Measurements from ENCODE around the gene IL11. TPM values are rescaled to one million over a fixed set of nuclear protein-coding genes. Genes with fewer than 3 reads are reported as not detected.

The IL11 gene
- polyA plus RNA-seq, 1 experiment, result 14.8 TPM

DNA sequence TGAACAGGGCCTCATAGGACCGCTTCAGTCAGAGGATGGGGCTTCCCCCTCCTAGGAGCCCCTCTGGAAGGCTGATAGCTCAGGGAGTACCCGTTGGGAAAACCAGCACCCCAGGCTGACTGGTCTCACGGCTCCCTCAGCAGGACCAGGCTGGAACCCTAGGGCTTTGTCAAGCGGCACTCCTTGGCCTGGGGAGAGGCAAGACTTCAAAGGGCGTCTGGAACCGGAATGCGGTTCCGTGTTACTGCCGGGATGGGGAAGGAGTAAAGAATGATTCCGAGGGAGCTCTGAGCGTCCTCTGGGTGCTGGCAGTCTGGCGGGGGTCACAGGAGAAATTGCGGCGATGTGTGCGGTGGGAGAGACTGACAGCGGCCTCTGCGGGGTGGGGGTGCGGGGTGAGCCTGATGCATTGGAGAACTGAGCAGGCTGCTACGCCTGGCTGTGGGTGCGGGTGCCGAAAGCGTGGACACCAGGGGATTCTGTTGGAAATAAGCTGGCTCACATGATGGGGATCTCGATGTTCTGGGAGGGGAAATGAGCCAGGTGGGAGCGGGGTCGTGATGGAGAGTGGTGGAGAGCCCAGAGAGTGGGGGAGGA, 17.6 kb downstream of the IL11 start:
- H3K27ac ChIP-seq (ENCODE audit: low read depth, low read length), result no peak overlapping the region
- H3K4me3 ChIP-seq (ENCODE audit: low read depth, low read length), result no peak overlapping the region
- H3K9me3 ChIP-seq (ENCODE audit: control insufficient read depth, insufficient read depth, low read length), result no peaks in the 10 kb centered on the region; the same call in 1 of the 2 replicates
- peaks cover 24% of the 10 kb centered on the region for H3K27me3 ChIP-seq (ENCODE audit: control insufficient read depth, insufficient read depth, low read length)
- CTCF ChIA-PET, result interaction anchor here (1.2 kb wide), 1 partner anchor 61 kb away, joined by 3 read pairs; no protein-coding TSS in a partner anchor
- TF ChIP-seq, protein P1, sequence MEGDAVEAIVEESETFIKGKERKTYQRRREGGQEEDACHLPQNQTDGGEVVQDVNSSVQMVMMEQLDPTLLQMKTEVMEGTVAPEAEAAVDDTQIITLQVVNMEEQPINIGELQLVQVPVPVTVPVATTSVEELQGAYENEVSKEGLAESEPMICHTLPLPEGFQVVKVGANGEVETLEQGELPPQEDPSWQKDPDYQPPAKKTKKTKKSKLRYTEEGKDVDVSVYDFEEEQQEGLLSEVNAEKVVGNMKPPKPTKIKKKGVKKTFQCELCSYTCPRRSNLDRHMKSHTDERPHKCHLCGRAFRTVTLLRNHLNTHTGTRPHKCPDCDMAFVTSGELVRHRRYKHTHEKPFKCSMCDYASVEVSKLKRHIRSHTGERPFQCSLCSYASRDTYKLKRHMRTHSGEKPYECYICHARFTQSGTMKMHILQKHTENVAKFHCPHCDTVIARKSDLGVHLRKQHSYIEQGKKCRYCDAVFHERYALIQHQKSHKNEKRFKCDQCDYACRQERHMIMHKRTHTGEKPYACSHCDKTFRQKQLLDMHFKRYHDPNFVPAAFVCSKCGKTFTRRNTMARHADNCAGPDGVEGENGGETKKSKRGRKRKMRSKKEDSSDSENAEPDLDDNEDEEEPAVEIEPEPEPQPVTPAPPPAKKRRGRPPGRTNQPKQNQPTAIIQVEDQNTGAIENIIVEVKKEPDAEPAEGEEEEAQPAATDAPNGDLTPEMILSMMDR (IDR thresholded peaks at IDR 0.05; ENCODE audit: low read depth, low read length), result no peak
- POLR2A ChIA-PET, result interaction anchor here (0.9 kb wide), 1 partner anchor 11 kb away, joined by 5 read pairs; the partner anchor contains the start of gene GARIN5B
- no peak for DNase-seq (ENCODE audit: low read depth, low spot score)

DNA sequence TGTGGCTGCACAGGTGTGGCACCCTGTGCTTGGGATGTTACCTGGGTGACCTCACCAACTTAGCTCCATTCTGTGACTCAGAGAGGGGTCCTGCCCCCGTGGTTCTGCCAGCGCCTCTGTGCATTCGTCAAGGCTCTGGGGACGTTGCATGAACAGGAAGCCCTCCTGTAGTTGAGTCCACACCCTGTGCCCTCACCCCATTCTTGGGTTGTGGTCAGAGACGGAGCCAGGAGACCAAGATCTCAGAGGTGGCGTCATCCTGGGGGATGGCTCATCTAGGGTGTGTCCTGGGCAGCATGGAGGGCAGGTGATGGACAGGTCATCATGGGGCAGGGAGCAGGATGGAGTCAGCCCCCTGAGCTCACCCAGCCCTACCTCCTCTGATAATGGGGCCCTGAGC, 18.2 kb downstream of the IL11 start:
- TF ChIP-seq, protein P1 (IDR thresholded peaks at IDR 0.05; ENCODE audit: low read depth, low read length), result no peak
- Histone ChIP-seq H3K9me3 (ENCODE audit: control insufficient read depth, insufficient read depth, low read length) (no peaks in the 10 kb centered on the region; the same call in 1 of the 2 replicates), H3K4me3 (ENCODE audit: low read depth, low read length) (no peak overlapping the region), H3K27me3 (ENCODE audit: control insufficient read depth, insufficient read depth, low read length) (peaks cover 24% of the 10 kb centered on the region), H3K27ac (ENCODE audit: low read depth, low read length) (no peak overlapping the region)
- ChIA-PET POLR2A (interaction anchor here (0.9 kb wide), 1 partner anchor 11 kb away, joined by 5 read pairs; the partner anchor contains the start of gene GARIN5B), CTCF (no interaction called here)
- DNase-seq (ENCODE audit: low read depth, low spot score), result no peak

DNA sequence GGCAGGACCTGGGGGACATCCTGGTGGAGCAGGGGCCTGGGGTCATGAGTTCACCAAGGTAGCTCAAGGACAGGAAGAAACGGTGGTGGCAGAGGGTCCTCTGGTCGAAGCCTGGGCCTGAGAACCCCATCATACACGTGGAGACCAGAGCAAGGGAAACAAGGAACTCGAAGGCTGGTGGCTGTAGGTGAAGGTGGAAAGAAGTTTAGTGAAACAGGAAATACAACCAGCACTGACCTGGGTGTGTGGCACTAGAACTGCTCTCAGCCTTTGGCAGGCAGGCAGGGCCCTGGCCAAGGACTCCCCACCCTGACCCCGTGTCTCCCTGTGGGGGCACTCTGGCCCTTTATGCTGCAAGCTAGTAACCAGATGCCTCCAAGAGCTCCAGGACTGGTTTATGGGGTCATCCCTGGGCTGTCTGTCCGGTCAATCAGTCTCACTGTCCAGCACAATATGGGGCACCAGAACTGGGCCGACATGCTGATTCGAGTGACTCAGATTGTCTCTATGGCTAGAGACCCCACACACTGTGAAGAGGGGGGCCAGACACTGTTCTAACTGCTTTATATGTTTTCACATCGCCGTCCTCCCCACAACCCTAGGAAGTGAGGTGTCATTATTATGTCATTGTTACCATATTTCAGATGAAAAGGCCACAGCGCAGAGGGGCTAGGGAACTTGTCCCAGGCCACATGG, 19.5 kb downstream of the IL11 start:
- Histone ChIP-seq H3K9me3 (ENCODE audit: control insufficient read depth, insufficient read depth, low read length) (no peaks in the 10 kb centered on the region; the same call in 1 of the 2 replicates), H3K27ac (ENCODE audit: low read depth, low read length) (no peak overlapping the region), H3K4me3 (ENCODE audit: low read depth, low read length) (no peak overlapping the region), H3K27me3 (ENCODE audit: control insufficient read depth, insufficient read depth, low read length) (peaks cover 22% of the 10 kb centered on the region)
- ChIA-PET POLR2A (no interaction called here), CTCF (no interaction called here)
- DNase-seq (ENCODE audit: low read depth, low spot score), result no peak
- TF ChIP-seq, protein P1 (IDR thresholded peaks at IDR 0.05; ENCODE audit: low read depth, low read length), result no peak

DNA sequence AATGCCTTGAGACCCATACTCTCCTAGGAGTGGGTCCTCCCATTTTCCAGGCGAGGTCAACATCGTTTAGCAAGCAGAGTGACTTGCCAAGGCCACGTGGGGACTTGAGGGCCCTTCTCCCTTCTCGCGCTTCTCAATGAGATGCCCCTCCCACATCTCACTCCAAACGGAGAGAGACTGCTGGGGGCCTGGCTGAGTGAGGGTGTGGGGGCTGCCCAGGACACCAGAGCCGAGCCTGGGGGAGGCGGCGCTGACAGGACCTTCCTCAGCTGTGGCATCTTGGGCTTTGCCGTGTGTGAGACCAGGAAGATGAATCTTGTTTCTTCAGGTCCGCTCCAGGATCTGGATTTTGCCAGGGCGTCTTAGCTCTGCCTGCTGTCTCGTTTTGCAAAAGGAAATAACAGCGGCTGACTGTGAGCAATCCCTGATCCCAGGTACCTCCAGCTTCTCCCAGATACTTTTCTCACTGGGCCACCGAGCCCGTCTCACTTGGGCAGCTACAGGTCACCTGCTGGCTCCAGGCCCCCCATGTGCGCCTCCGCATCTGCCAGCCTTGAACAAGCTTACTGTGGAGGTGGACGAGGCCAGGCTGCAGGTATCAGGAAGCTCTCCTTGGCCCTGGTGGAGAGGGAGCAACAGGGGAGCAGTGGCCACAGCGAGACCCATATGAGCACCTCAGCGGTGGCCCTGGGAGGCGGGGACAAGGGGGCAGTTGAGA, 21.8 kb downstream of the IL11 start:
- ChIA-PET CTCF (interaction anchor here (1.3 kb wide), 2 partner anchors 9 kb away, joined by 4 to 6 read pairs; partner anchors contain the start of gene KMT5C), POLR2A (interaction anchor here (0.8 kb wide), 1 partner anchor 9 kb away, joined by 3 read pairs; no protein-coding TSS in a partner anchor)
- Histone ChIP-seq H3K9me3 (ENCODE audit: control insufficient read depth, insufficient read depth, low read length) (no peaks in the 10 kb centered on the region; the same call in 1 of the 2 replicates), H3K4me3 (ENCODE audit: low read depth, low read length) (no peak overlapping the region), H3K27me3 (ENCODE audit: control insufficient read depth, insufficient read depth, low read length) (peaks cover 16% of the 10 kb centered on the region), H3K27ac (ENCODE audit: low read depth, low read length) (no peak overlapping the region)
- no peak for DNase-seq (ENCODE audit: low read depth, low spot score)
- TF ChIP-seq, protein P1 (IDR thresholded peaks at IDR 0.05; ENCODE audit: low read depth, low read length), result no peak

All from AG04450 (cell line).